NCI-H345 (cell line): ENCODE data around the gene UQCR11.

ENCODE experiments used
- DNase-seq: peaks from one replicate; lab custom pipeline; 2025; lab: John Stamatoyannopoulos, UW

UQCR11 gene

DNA sequence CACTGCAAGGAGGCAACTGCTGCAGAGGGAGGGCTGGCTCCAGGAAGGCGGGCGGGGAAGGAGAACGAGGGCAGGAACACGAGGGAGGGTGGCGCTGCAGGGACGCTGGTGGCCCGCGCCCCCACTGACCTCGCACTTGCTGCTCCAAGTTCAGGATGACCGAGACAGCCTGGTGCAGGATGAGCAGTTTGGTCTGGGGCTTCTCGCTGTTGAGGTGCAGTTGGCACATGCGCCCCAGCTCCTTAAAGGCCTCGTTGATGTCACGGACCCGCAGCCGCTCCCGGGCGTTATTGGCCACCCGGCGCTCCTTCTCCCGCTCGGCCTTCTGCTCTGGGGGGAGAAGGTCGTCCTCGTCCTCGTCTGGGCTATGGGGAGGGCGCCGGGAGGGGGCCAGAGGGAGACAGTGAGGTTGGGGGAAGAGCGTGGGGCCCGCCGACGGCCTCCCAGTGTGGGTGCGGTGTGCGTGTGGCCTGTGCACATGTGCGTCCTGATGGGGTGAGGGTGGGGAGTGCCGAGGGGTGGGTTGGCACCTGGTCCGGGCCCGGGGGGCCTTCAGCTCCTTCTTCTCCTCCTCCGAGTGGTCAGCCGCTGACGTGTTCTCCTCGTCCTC is 10.0 kb upstream of the UQCR11 start:
- no peak for DNase-seq

DNA sequence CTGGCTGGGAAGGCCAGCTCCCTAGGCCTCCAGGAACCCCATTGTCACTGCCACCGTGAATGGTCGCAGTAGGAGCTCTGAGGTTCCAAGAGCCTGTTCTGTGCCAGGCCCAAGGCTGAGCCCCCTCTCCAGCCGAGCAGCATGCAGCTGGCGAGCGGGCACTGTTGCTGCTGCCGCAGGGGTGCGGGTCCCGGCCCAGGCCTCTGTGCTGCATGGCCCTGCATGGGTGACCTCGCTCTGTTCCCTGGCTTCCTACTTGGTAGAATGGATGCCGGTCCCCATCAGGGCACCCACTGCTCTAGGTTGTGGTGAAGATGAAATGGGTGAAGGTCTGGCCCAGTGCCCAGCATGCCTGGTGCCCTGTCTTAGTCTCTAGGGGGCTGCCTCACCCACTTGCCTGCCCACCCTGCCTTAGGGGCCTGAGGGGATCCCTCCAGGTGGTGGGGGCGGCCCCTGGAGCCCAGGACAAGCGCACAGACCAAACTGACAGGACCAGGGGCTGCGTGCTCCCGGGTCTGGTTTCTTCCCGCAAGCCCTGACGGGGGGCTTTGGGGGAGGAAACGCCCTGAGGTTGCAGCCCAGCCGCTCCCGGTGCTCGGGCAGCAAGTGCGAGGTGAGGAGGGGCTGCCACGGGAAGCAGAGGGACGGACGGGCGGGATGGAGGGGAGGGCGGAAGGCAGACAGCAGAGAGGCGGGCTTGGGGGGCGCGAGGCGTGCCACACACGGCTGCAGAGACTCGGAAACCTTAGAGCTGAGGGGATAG is 8.7 kb upstream of the UQCR11 start:
- no peak for DNase-seq

DNA sequence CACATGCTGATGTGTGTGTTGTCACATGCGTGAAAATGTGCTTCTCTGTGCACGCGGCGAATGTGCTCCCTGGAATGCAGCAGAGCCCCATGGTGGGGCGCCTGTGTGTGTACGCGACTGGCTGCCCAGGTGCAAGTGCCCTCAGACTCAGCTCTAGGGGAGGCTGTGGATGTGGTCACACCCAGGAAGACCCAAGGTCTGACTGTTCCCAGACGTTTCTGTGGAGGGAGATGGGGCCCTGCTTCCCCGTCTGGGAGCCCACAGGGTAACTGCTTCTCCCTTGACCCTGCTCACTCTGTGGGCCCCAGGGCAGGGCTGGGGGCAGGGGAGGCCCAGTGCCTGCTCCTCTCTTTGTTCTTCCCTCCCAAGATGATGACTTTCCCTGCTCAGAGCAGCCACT is 7.9 kb upstream of the UQCR11 start:
- DNase-seq = no peak

DNA sequence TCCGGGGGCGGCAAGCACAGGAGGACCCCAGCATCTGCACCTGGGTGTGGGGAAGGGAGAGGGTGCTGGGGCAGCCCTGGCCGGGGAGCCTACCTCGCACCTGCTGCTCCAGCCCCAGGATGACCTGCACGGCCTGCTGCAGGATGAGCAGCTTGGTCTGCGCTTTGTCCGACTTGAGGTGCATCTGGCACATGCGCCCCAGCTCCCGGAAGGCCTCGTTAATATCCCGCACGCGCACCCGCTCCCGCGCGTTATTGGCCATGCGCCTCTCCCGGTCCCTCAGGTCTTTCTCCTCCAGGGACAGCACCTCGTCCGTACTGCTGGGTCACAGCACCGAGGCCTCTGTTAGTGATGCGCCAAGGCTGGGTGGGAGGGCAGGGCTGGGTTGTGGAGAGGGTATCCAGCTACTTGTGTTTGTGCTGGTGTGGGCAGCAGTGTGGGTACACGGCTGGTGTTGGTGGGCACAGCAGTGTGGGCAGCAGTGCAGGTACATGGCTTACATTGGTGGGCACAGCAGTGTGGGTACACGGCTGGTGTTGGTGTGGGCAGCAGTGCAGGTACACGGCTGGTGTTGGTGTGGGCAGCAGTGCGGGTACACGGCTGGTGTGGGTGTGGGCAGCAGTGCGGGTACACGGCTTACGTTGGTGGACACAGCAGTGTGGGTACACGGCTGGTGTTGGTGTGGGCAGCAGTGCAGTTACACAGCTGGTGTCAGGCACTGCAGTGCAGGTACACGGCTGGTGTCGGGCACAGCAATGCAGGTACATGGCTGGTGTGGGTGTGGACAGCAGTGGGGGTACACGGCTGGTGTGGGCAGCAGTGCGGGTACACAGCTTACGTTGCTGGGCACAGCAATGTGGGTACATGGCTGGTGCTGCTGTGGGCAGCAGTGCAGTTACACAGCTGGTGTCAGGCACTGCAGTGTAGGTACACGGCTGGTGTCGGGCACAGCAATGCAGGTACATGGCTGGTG is 7.1 kb upstream of the UQCR11 start:
- no peak for DNase-seq

DNA sequence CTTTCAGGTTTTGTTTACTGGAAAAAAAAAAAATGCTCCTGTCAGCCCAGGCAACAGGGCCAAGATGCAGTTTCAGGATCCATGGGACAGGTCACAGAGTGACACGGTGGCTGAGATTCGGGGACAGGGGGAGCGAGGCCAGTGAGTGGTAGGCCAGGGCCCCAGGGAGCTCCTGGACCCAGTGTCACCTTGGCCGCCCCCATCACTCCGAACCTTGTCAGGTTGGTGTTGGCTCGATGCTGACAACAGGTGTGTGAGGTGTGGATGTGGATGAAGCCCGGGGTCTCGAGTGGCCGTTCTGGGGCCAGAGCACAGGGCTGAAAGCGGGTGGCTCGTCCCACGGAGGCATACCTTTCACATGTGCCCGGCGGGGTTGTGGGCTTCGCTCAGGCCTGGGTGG is 6.1 kb upstream of the UQCR11 start:
- DNase-seq = no peak

DNA sequence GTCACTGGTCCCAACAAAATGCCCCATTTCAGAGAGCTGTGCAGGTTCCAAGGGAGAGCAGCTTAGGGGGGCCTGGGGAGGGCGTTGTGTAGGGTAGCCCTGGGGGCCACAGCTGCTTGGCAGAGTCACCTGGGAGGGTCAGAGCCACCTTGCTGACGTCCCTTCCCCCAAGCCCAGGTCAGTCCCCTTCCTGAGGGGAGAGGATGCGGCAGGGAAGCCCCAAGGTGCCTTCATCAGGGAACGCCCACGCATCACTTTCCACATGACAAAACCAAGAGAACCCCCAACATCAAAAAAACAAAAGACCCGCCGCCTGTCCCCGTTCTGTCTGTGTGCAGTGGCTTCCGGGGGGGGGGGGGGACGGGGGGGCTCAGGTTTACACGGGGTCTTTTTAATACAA is 5.3 kb upstream of the UQCR11 start:
- DNase-seq = no peak

DNA sequence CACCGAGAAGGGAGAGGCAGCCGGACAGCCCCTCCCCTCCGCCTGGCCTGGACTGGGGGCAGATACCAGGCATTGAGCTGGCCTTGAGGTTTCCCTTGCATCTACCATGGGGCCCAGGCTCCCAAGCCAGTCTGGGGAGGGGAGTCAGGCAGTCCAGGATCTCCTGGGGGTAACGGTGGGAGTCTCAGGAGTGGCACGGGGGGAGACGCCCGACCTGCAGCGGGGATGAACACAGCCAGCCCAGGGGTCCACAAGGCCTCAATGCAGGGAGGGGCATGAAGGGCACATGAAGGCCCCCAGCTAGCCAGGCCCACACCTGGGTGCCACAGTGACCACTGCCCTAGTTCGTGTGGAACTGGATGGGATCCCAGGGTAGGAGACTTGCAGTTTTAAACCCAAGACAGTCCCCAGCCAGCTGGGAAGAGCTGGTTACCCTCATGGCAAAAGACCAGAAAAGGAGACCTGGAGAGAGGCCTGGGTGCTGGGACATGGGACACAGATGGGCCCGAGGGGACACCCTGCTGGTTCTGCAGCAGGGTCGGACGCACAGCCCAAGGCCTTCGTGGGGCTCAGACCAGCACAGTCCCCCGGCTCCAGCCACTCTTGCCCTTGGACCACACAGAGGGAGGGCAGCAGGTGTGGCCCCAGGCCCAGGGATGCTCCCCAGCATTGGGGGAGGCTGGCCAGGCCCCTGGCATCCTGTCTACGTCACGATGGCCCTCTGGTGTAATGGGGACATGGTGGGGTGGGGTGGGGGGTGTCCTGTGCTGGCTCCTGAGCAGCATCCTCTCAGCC is 4.6 kb upstream of the UQCR11 start:
- no peak for DNase-seq

DNA sequence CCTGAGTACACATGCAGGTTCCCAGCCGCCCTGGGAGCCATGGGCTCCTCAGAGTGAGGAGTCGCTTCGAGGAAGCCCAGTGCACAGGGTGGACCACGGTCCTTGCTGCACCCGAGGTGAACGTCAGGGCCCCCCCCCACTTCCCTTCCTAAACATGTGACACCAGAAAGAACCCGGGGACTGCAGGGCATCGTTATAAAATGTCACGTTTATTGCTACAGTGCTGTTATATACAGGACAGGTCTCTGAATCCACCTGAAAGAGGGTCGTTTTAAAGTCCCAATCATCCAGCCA is 3.8 kb upstream of the UQCR11 start:
- no peak for DNase-seq

DNA sequence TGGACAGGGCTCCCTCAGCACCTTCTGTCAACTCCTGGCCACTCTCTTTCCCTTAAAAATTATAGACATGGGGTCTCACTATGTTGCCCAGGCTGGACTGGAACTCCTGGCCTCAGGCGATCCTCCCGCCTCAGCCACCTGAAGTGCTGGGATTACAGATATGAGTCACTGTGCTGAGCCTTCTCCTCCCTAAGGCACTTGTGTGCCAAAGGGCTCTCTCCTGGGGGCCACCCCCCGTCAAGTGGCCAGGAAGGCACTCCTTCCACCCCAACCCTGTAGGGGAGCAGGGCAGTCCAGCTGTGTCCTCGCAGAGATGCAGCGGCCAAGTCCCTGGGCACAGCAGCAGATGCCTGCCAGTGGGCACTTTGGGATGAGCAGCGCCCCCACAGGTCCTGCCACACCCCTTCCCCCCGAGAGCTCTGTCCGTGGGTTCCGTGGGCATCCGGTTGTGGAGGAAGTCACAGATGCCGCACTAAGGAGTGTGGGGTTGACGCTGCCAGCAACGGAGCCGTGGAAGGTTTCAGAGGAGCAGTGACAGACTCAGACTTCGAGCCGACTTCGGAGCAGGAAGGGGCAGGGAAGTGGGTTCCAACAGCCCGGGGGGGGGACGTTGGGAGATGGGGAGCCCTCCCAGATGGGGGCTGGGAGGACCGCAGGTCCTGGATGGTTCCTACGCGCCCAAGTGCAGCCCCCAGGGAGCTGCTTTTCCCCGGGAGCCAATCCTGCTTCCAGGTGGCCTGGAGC is 3.3 kb upstream of the UQCR11 start:
- peak; percentile 12 for DNase-seq

DNA sequence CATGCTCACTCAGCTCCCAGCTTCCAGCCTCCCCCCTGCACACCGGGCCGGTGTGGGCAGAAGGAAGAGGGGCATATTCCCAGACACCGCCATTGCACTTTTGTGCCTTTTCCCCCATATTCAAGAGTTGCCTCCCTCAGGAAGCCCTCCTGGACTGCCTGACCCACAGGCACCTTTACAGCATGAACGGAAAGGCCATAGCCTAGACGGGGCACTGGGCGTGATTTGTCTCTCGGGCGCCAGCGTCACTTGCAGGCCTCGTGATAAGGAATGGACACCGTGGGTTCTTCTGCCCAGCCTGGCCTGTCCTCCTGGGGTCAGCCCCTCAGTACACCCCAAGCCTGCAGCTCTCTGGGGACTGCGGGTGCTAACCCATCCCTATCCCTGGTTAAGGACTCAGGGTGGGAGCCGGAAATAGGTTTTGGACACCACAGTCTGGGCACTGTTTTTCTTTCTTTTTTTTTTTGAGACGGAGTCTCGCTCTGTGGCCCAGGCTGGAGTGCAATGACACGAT is 933 bp upstream of the UQCR11 start:
- DNase-seq = no peak

DNA sequence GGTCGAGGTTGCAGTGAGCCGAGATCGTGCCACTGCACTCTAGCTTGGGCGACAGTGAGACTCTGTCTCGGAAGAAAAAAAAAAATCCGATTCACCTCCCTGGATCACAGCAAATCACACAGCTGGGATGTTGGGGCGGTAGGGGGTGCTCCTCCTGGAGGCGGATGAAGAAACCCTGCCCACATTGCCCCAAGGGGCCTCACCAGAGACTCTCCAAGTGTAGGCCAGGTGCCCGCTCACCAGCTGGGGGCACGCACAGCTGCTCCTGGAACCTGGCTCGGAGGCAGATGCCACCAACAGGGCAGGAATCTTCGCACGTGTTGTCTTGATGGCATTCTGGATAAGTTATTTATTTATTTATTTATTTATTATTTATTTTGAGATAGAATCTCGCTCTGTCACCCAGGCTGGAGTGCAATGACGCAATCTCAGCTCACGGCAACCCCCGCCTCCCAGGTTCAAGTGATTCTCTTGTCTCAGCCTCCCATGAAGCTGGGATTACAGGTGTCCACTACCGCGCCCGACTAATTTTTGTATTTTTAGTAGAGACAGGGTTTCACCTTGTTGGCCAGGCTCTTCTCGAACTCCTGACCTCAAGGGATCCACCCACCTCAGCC is 3.1 kb downstream of the UQCR11 start:
- DNase-seq = no peak

DNA sequence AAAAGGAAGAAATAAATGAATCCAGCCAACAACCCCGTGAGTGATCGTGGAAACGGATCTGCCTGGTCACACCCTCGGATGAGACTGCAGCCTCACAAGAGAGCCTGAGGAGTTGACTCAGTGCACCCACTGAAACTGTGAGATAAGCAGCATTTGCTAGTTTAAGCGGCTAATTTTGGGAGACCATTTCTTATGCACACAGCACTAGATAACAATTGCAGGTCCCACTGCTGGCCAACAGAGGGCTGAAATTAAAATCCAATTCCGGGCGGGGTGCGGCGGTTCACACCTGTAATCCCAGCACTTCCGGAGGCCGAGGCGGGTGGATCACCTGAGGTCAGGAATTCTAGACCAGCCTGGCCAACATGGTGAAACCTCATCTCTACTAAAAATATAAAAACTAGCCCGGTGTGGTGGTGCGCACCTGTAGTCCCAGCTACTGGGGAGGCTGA is 3.6 kb downstream of the UQCR11 start:
- DNase-seq = no peak

DNA sequence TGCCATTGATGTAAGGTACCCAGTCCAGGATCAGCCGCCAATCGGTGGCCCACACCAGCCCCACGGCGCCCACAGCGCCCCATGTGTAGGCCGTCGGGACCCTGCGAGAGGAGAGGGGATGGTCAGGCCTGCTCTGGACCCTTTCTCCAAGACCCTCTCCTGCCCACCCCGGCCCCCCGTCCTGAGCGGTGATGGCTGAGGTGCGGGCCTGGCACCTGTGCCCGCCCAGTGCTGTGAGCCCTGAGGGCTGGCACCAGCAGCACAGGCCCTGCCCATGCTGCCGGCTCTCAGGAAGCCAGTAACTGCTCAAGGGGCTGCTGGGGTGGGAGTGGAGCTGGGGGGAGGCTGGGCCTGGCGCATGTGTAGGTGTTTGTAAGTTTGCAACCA is 5.8 kb downstream of the UQCR11 start:
- no peak for DNase-seq

DNA sequence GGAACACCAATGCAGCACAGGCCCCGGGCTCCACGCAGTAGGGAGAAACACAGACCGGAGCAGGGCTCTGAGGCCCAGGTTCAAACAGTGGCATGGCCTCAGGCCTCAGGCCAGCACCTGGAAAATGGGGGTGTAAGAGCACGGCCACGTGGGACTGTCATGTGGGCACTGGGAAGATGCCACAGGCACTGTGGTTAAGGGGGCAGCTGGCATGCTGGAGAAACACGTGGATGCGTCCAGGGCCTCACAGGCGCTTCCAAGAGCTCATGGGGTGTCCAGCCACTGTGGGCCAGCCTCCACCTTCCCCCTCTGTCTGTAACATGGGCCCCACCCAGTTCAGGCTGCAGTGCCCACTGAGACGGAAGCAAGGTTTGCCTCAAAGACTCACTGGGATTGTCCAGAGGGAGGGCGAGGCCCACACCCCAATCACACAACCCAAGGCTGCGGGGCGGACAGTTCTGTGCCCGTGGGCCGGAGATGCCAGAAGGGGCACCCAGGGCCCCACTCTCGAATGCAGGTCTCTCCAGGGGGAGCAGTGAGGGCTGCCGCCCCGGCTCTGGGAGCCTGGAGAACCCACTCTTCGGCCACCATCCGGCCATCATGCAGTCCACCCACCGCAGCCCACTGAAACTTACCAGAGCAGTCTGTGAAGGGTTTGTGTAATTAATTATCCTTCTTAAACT is 6.3 kb downstream of the UQCR11 start:
- DNase-seq = no peak

DNA sequence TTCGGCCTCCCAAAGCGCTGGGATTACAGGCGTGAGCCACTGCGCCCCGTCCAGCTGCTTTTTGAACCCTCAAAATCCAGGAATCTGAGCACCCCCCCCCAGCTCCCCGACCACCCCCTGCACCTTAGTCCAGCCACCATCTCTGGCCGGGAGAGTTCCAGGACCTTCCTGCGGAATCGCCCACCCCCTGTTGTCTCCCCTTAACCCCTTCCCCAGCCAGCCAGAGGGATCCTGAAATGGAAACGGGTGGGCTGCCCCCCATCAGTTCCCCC is 11.8 kb downstream of the UQCR11 start:
- DNase-seq = no peak

DNA sequence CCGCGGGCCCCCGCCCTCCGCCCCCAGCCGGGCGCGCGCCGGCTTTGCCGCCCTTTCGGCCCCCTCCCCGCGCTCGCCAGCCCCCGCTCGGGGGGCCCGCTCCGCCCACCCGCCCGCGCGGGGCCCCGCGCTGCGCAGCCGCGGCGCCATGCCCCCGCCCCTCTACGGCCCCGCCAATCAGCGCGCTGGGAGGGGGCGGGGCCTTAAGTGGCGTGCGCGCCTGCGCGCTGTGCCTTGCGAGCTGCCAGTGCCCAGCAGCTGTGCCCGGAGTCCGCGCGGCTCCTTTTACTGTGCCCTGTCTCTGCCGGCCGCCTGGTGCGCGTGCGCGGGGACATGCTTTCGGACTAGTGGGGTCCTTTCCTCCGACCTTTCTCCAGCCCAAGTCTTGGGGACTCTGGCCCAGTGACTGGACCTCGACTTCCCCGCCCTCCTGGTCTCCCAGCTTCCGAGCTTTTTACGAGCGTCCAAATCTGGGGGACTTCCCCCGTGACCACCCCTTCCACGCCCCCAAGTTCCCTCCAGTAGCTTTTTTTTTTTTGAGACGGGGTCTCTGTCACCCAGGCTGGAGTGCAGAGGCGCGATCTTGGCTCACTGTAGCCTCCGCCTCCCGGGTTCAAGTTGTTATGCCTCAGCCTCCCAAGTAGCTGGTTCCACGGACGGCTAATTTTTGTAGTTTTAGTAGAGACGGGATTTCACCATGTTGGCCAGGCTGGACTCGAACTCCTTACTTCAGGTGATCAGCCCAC is 12.3 kb downstream of the UQCR11 start, which contains the start of gene MBD3:
MBD3 (minus strand) TSS at position 111 of the 746 bp plus-strand sequence. CDS start 234 bp downstream, outside the sequence.
- DNase-seq = peak; percentile 94

DNA sequence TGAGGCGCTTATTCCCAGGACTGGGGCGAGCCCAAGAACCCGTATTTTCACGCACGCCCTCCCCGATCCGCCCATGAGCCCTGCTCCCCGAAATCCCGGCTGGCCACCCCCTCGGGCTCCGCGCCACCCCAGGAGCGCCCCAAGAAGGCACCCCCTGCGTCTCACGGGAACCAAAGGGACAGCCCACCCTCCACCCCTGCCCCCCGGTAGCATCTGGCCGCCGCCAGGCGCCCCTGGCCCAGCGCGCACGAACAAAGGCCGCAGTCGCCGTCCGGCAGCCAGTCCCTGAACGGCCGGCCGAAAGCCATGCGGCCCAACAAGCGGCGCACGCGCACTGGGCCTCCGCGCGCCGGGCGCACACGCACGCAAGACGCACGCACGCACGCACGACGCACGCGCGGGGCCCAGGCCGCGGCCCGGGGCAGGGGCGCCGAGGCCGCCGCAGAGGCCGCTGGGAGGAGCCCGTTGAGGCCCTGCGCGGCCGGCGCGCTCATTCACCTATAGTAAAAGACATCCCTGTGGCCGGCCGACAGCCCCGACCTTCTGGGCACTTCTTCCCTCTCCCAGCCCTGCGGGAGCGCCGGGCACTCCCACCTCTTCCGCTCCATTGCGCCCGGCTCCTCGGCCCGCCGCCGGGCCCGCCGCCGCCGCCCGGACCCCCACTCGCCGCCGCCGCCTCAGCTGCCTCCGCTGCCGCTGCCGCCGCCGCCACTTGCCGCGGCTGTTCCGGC is 13.1 kb downstream of the UQCR11 start:
- DNase-seq = peak; percentile 90

DNA sequence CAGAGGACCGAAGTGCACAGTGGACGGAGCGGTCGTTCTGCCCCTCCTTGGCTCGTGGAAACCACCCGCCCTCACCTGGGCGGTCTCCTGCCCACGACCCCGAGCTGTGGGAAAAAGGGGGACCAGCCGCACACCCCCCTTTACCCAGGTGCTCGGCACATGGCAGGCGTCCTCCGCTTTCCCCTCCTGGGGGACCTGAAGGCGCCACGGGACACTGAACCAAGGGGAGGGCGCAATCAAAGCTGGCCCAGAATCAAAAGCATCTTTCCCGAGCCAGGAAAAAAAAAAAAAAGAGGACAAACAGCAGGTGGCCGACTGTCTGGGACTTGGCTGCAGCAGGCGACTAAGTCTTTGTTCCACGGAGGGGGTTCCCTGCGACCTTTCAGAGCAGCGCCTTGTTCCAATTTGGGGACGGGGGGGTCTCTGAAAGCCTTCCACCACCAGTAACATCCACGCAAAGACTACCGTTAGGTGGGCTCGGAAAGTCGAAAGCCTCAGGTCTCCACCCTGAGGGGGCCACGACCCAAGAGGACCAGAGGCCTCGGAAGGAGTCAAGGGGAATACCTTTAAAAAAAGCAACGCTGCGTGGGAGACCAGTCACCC is 13.7 kb downstream of the UQCR11 start:
- DNase-seq = peak; percentile 27
